GM19238 (cell line): ENCODE results near the gene MCM7.
A peak's percentile ranks its signal among the peaks of the same experiment; 100 is the strongest.

Experiments used
- DNase-seq: peaks from one replicate; pipeline ENCODE4 v3.0.0; 2011; ENCODE audit warnings: low spot score; ENCODE audit not compliant: insufficient read length

Gene MCM7

DNA sequence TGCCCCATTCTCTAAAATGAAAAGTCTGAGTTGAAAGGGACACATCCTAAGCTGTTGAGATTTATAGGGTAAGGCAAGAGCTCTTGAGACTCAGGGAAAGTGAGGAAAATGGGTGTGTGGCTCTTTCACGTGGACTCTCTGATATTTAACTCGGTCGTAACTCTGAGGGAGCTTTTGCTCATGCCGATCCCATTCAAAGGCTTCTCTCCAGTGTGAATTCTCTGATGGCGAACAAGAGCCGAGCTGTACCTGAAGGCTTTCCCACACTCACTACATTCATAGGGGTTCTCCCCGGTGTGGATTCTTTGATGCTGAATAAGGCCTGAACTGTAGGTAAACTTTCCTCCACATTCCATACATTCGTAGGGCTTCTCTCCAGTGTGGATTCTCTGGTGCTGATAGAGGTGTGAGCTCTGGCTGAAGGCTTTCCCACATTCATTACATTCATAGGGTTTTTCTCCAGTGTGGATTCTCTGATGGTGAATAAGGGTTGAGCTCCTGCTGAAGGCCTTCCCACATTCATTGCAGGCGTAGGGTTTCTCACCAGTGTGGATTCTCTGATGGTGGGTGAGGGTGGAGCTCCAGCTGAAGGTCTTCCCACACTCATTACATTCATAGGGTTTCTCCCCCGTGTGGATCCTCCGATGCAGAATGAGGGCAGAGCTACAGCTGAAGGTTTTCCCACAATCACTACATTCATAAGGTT lies 30.0 kb downstream of the MCM7 start:
- no peak for DNase-seq

DNA sequence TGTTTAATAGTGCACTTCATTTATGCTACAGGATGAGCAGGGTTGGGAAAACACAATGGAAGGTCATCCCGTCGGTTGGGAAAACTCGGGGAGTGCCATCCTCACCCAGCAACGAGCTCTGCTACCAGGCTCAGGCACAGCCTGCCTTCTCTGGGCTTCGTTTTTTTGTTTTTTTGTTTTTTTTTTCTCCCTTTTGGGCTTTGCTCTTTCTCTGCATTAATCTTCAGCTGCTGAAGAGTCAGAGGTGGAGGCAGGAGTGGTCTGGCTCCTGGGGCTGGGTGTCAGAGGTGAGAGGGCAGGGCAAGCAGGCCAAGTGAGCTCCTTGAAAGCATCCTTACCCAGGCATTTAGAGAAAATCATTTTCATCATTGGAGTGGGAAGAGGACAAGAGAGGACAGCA lies 31.2 kb downstream of the MCM7 start:
- DNase-seq: no peak

DNA sequence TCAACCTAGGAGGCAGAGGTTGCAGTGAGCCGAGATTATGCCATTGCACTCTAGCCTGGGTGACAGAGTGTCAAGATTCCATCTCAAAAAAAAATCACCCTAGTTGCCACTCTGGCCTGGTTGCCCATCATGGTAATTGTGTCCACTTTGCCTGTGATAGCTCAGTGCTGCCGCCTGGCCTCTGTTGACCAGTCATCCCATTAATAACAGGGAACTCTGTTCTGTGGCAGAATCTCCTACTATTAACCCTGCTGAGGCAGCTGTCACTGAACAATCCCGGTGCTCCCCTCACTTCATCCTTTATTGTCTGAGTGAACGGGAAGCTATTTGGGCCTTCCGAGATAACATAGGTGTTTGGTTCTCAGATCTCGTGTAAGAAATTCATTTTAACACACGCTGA lies 34.2 kb downstream of the MCM7 start:
- DNase-seq: no peak

DNA sequence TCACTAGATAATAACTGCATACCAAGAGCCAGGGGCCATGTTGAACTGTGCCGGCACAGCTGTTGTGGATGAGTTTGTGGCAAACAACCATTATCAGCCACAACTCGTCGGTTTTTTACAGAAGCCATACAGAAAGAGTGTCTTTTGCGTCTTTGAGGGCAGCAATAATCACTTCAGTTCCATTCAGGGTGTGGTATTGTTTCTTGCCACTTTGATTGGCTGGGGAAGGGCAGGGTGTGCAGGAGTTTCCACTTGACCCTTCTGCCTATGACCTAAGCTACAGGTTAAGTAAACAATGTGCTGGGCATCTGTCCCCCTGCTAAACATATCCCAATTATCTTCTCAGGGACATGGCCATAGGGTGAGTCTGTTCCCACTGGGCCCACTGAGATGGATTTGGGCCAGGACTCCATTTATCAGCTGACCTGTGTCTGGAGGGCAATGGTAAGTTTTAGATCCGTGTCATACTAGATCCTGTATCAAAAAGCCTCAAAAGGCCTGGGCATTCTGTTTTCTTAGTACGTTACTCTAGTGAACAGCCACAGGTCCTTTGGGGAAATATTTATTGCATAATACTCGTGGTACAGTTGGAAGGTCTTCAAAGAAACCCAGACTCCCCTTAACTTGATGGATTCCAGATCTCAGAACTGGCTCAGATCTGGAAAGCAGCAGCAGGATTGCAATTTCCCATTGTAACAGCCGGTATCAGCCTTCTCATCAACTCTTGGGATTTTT lies 35.6 kb downstream of the MCM7 start:
- no peak for DNase-seq

DNA sequence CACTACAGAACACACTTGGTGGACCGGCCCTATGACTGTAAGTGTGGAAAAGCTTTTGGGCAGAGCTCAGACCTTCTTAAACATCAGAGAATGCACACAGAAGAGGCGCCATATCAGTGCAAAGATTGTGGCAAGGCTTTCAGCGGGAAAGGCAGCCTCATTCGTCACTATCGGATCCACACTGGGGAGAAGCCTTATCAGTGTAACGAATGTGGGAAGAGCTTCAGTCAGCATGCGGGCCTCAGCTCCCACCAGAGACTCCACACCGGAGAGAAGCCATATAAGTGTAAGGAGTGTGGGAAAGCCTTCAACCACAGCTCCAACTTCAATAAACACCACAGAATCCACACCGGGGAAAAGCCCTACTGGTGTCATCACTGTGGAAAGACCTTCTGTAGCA lies 37.0 kb downstream of the MCM7 start:
- no peak for DNase-seq

DNA sequence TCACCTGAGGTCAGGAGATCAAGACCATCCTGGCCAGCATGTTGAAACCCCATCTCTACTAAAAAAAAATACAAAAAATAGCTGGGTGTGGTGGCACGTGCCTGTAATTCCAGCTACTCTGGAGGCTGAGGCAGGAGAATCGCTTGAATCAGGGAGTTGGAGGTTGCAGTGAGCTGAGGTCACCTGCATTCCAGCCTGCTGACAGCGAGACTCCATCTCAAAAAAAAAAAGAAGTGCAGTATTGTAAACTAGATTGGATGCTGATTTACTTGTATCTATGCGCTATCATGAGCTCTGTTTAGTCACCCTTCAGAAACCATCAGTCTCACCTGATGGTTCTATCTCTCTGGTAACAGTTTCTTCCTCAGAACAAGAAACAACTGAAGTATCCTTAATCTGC lies 37.8 kb downstream of the MCM7 start:
- DNase-seq: no peak

DNA sequence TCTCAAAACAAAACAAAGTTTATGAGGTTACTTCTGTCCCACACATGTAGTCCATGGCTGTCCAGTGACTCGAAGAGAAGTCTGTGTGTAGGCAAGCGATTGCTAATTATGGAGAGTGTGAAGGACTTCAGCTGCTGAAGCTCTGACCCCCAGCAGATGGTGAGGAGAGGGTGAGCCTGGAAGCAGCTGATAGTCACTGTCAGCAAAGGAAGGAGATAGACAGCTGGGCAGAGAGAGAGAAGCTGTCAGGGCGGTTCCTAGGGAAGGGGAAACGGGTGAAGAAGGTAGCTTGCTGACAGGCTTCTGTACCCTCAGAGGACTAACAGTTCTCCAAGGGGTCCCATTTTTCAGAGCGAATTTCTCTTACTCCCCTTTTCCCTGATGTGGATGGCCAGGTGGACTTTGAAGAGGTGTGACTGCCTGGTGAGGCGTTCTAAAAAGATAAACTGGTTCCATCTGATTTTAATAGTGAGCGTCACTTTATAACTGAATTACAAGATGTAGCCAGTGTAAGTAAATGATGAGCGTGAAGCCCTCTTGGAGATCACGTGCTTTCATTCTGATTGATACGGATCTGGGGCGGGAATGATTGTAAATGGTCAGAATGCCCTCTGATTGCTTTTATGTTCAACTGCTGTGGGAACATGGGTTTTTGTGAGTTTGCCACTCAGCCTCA lies 39.5 kb downstream of the MCM7 start:
- no peak for DNase-seq

DNA sequence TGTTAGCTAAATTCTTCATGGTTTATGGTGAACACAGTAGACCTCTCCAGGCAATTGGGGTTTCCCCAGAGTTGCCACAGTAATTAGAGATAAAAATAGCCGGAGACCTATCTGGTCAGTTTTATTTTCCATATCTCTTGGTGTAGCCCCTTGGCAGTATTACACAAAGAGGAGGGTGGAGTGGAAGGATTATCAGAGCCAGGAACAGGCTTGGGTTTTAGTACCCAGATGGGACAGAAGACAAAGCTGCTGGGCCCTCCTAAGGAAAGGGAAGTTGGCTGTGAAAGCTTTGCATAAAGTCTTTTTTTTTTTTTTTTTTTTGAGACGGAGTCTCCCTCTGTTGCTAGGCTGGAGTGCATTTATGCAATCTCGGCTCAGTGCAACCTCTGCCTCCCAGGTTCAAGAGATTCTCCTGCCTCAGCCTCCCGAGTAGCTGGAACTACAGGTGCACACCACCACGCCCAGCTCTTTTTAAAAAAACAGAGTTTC lies 41.9 kb downstream of the MCM7 start:
- no peak for DNase-seq

DNA sequence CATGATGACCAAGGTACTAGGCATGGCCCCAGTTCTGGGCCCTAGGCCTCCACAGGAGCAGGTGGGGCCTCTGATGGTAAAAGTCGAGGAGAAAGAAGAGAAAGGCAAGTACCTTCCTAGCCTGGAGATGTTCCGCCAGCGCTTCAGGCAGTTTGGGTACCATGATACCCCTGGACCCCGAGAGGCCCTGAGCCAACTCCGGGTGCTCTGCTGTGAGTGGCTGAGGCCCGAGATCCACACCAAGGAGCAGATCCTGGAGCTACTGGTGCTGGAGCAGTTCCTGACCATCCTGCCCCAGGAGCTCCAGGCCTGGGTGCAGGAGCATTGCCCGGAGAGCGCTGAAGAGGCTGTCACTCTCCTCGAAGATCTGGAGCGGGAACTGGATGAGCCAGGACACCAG lies 44.2 kb downstream of the MCM7 start:
- DNase-seq: no peak

DNA sequence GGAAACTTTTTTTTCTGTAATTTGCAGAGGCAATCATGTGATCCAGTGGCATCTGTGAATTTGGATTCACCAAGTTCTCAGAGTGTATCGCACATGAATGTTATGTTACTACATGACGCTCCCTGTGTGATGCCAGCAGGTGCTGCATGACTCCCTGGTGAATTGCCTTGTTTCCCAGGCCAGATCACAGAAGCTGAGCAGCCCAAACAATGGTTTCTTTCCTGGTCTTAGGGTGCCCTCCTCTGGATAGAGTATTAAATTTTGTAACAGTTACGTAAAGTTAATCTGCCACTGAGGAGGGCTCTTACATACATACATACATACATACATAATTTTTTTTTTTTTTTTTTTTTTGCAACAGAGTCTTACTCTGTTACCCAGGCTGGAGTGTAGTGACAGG lies 48.0 kb downstream of the MCM7 start:
- no peak for DNase-seq

DNA sequence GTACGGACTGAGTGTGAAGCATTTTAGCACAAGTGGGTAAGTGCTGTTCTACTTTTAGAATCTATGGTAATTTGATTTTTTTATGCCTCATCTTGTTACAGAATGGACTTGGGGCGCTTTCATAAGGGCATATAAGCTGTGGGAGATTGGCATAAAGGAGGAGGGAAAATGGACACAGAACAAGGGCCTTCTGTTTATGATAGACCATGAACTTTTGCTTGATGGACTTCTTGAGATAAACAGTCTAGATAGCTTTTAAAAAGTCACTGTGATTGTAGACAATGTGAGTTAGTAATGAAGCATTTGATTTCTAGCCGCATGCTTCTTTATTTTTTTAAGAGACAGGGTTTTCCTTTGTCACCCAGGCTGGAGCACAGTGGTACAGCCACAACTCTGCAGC lies 49.6 kb downstream of the MCM7 start:
- no peak for DNase-seq

DNA sequence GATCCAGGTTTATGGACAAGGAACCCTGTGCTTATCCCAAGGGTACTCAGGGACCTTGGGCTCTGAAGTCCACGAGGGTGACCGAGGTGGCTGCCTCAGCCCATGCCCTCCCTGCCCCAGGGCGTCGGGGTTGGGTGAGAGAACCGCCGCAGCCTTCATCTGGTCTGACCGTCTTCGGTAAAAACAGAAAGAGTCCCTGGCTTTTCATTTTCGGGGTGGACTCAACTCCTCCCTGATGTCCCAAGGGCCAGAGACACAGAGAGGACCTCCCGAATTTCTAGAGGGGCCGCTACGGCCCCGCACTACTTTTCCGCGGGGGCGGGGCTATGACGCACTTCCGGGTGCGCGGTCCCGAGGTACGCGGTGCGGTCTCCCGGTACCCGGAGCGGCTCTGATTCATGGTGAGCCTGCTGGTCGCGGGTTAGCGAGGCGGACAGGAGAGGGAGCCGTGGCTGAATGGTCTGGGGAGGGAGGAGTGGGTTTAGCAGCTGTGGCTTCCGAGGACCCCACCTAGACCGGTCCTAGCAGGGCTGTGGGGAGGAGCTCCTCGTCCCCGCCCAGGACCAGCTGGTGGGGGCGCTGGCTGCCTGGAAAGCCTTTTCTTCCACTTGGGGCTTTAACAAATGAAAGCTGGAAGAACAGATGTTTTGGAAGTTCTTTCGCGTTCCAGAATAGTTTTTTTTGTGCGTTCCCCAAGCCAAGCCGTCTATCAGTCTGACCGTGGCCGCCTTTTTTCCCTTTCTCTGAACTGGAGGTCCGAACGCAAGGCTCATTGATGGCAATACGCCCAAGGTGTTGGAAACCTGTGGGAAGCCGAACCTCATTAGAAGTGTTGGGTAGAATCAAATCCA lies 51.5 kb downstream of the MCM7 start, which contains the start of gene ZSCAN21:
ZSCAN21 (plus strand) TSS at position 334 of the 851 bp plus-strand sequence. CDS start 7,233 bp downstream, outside the sequence.
- peak; percentile 87 for DNase-seq

DNA sequence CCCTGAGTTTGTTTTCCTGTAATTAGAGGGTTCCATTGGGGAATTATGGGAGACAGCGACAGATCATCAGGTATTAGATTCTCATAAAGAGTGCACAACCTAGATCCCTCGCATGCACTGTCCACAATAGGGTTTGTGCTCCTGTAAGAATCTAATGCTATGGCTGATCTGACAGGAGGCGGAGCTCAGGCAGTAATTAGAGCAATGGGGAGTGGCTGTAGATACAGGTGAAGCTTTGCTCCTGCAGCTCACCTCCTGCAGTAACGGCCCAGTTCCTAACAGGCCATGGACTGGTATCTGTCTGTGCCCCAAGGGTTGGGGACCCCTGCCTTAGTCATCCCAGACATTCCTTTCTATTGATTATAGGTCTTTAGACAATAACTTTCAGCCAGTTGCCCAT lies 52.5 kb downstream of the MCM7 start:
- no peak for DNase-seq

DNA sequence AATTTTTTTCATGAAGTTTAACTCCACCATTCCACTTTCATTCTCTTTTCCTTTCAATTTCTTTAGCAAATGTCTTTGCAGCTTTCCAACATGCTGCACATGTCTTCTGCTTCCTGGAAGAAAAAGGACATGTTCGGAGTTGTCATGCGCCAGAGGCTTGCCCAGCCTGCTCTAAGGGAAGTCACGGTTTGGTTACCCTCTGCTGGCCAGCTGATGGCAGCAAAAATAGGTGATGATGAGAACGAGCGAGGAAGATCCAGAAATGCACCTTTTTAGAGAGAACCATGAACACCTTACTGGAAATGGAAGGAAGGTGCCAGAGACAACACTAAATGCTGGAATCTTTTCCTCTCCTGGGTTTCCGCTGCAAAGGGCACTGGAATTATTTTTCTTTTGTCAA lies 56.5 kb downstream of the MCM7 start:
- DNase-seq: no peak
